Natural killer cell (primary cell): Measurements from ENCODE around the gene FAXDC2. TPM values are rescaled to one million over a fixed set of nuclear protein-coding genes. Genes with fewer than 3 reads are reported as not detected.

Source experiments
- ATAC-seq, 3 donors: fragments of 150-1000 bp in 2 of 3; fragments of 200-7000 bp in 1 of 3; cut with Tn5 transposase; 1 replicate in 1 of 3; 2 replicates in 2 of 3; pipeline ENCODE4 v1.10.0; 2021; ENCODE audit warnings: mild to moderate bottlenecking in 2 of 3, moderate library complexity in 2 of 3
- DNase-seq, 2 donors: peaks; one replicate each; pipeline versions ENCODE4 v3.0.0 to v3.0.0-alpha.2; 2013 to 2021; ENCODE audit warnings: mixed read lengths in 1 of 2
- H3K27ac ChIP-seq: one replicate; pipeline ENCODE4 v1.5.1; 2013; ENCODE audit warnings: mild to moderate bottlenecking, low read length
- H3K27me3 ChIP-seq: one replicate; pipeline ENCODE4 v1.6.1; 2013; ENCODE audit warnings: low read length; ENCODE audit not compliant: control insufficient read depth, insufficient read depth
- H3K36me3 ChIP-seq: one replicate; pipeline ENCODE4 v1.6.1; 2013; ENCODE audit warnings: low read length; ENCODE audit not compliant: control insufficient read depth, insufficient read depth
- H3K4me1 ChIP-seq: one replicate; pipeline ENCODE4 v1.6.1; 2013; ENCODE audit warnings: low read length; ENCODE audit not compliant: control insufficient read depth, insufficient read depth
- H3K4me3 ChIP-seq: one replicate; pipeline ENCODE4 v1.5.1; 2013; ENCODE audit warnings: low read length
- H3K9me3 ChIP-seq: one replicate; pipeline ENCODE4 v1.6.1; 2013; ENCODE audit warnings: low read length; ENCODE audit not compliant: control insufficient read depth, insufficient read depth
- H3K27ac Mint-ChIP-seq, 2 donors: one replicate each; pipeline ENCODE4 v1.8.0; 2022; ENCODE audit warnings: mild to moderate bottlenecking in 2 of 2, mixed read lengths in 2 of 2, moderate library complexity in 1 of 2
- H3K27me3 Mint-ChIP-seq, 2 donors: one replicate each; pipeline ENCODE4 v1.8.0; 2022; ENCODE audit warnings: low read depth in 2 of 2, mixed read lengths in 2 of 2
- H3K36me3 Mint-ChIP-seq: one replicate; pipeline ENCODE4 v1.8.0; 2022; ENCODE audit warnings: mixed read lengths
- H3K4me1 Mint-ChIP-seq, 2 donors: one replicate each; pipeline ENCODE4 v1.8.0; 2022; ENCODE audit warnings: mixed read lengths in 2 of 2
- H3K4me3 Mint-ChIP-seq: one replicate; pipeline ENCODE4 v1.8.0; 2022; ENCODE audit warnings: mild to moderate bottlenecking, moderate library complexity, mixed read lengths
- H3K9me3 Mint-ChIP-seq, 2 donors: one replicate each; pipeline ENCODE4 v1.8.0; 2022; ENCODE audit warnings: mixed read lengths in 2 of 2
- WGBS: methylation state at CpG from one replicate; pipeline ENCODE4 v1.1.7; 2013; ENCODE audit warnings: missing lambda C conversion rate; ENCODE audit not compliant: insufficient coverage; 5-methylcytosine and 5-hydroxymethylcytosine counted together
- intact Hi-C: fragments of 100-400 bp; cut with micrococcal nuclease; formaldehyde crosslinking; loops from one replicate; pipeline ENCODE4 v1.14.2; 2022
- total RNA-seq, 4 donors: library from RNA; stranded (reverse); fragments of 120-200 nt in 1 of 4; gene quantifications; one replicate each; pipeline versions ENCODE4 v1.2.3 to v1.2.4, GENCODE V29; 2013 to 2022
- TF ChIP-seq, protein P1 (sequence below): fragments of 200-600 bp; IDR thresholded peaks from one replicate; pipeline ENCODE4 v1.8.0; 2022; ENCODE audit warnings: antibody characterized with exemption

Gene FAXDC2
- total RNA-seq, 3 donors from 2014 or later (not counting 1 experiment from before 2014, with no cell fraction given): 0.48 to 2.9 (median 1.4) TPM

DNA sequence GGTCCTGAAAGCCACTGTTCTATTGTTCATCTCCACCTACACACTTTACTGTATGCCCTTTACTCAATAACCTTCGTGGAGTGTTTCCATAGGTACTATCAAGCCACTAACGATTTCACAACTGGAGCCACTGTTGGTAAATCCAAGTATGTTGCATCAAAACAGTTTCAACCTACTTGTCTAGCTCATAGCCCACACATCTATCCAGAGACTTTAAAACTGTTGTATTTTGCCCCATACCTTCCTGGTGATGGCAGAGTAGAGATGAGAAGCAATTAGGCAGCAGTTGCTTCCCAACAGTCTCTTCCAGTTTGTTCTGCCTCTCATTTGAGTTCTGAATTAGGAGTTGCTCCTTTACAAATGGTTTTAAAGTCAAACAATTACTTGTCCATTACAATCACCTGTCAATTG is 607 bp downstream of the FAXDC2 start:
- H3K4me1 Mint-ChIP-seq: no peaks in the 10 kb centered on the region
- DNase-seq (no peak), ATAC-seq (no peak)
- WGBS: 81% methylated on average over 2 of the region's 2 CpGs
- intact Hi-C loops: no loop called here
- no peak overlapping the region for H3K4me3 Mint-ChIP-seq
- Histone ChIP-seq H3K27me3 (no peaks in the 10 kb centered on the region), H3K36me3 (no peaks in the 10 kb centered on the region), H3K4me3 (no peak overlapping the region), H3K27ac (no peak overlapping the region), H3K9me3 (no peaks in the 10 kb centered on the region), H3K4me1 (no peaks in the 10 kb centered on the region)
- no peaks in the 10 kb centered on the region for H3K36me3 Mint-ChIP-seq
- H3K9me3 Mint-ChIP-seq: no peaks in the 10 kb centered on the region
- TF ChIP-seq, protein P1, sequence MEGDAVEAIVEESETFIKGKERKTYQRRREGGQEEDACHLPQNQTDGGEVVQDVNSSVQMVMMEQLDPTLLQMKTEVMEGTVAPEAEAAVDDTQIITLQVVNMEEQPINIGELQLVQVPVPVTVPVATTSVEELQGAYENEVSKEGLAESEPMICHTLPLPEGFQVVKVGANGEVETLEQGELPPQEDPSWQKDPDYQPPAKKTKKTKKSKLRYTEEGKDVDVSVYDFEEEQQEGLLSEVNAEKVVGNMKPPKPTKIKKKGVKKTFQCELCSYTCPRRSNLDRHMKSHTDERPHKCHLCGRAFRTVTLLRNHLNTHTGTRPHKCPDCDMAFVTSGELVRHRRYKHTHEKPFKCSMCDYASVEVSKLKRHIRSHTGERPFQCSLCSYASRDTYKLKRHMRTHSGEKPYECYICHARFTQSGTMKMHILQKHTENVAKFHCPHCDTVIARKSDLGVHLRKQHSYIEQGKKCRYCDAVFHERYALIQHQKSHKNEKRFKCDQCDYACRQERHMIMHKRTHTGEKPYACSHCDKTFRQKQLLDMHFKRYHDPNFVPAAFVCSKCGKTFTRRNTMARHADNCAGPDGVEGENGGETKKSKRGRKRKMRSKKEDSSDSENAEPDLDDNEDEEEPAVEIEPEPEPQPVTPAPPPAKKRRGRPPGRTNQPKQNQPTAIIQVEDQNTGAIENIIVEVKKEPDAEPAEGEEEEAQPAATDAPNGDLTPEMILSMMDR: no peak
- H3K27me3 Mint-ChIP-seq: no peaks in the 10 kb centered on the region
- no peak overlapping the region for H3K27ac Mint-ChIP-seq

DNA sequence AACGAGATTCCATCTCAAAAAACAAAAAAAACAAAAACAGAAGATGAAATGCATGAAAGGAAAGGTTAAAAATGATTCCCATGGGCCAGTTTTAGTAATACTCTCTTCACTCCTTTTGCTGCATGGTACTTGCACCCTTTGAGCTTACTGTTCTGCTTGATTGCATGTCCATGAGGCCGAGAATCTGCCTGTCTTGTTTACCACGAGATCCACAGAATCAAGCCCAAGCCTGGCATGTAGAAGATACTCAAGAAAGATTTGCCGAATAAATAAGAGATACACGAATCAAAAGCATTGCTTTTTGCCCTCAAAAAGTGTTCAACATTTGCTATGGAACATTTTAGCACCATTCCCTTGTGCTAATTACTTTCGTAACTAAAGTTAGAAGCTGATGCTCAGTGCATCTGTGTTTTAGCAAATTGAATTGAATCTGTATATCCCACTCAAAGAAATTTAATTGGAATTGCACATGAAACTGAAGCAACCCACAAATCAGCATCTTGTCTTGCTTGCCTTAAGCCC is 1.1 kb downstream of the FAXDC2 start:
- Histone ChIP-seq H3K27me3 (no peaks in the 10 kb centered on the region), H3K27ac (no peak overlapping the region), H3K4me1 (no peaks in the 10 kb centered on the region), H3K36me3 (no peaks in the 10 kb centered on the region), H3K4me3 (no peak overlapping the region), H3K9me3 (no peaks in the 10 kb centered on the region)
- Mint-ChIP-seq H3K27ac (no peak overlapping the region), H3K4me3 (no peak overlapping the region), H3K36me3 (no peaks in the 10 kb centered on the region), H3K27me3 (no peaks in the 10 kb centered on the region), H3K4me1 (no peaks in the 10 kb centered on the region), H3K9me3 (no peaks in the 10 kb centered on the region)
- ATAC-seq (no peak), DNase-seq (no peak)
- intact Hi-C loops: no loop called here
- 83% methylated on average over 5 of the region's 6 CpGs for WGBS
- TF ChIP-seq, protein P1: no peak

DNA sequence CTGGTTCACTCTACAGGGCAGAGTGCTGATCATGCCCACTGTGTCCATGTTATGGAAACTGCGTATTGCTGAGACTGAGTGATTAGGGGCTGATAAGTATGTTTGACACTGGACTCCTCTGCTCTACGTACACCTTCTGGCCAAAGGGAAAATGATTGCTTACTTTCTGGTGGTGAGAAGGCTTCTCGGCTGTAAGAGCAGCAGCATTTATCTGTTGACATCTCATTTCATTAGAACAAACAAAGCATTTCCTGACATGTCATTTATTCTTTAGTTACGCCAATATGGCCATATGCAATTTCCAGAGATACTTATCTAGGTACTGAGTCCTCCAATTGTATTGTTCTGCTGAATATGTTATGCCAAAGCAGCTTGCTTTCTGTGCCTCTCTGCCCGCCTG is 5.6 kb downstream of the FAXDC2 start:
- Histone ChIP-seq H3K27ac (no peak overlapping the region), H3K36me3 (no peaks in the 10 kb centered on the region), H3K4me1 (no peaks in the 10 kb centered on the region), H3K9me3 (no peaks in the 10 kb centered on the region), H3K27me3 (no peaks in the 10 kb centered on the region), H3K4me3 (no peak overlapping the region)
- ATAC-seq: no peak
- TF ChIP-seq, protein P1: no peak
- 89% methylated on average over 5 of the region's 5 CpGs for WGBS
- Mint-ChIP-seq H3K9me3 (no peaks in the 10 kb centered on the region), H3K27ac (no peak overlapping the region), H3K36me3 (no peaks in the 10 kb centered on the region), H3K4me3 (no peak overlapping the region), H3K27me3 (no peaks in the 10 kb centered on the region), H3K4me1 (no peaks in the 10 kb centered on the region)
- intact Hi-C loops: no loop called here
- DNase-seq: no peak
